HG03565 (cell line): ENCODE results near the gene KLHL35.

ENCODE experiments used
- ATAC-seq: cut with Tn5 transposase; IDR thresholded peaks from one replicate; pipeline ENCODE4 v1.9.1; 2021; ENCODE audit warnings: mild to moderate bottlenecking, moderate library complexity; ENCODE audit not compliant: unreplicated experiment

Gene KLHL35

GRCh38 chr11:75432911-75433321, at the start of gene KLHL35:
TSS of gene KLHL35 (minus strand) at chr11:75433203. CDS start at chr11:75430629, 2,574 bp downstream.
- no peak for ATAC-seq

- no peak for ATAC-seq
These were observed 49.1 kb upstream of the KLHL35 start for GRCh38 chr11:75481922-75482606.

GRCh38 chr11:75481223-75481921, 48.4 kb upstream of the KLHL35 start:
- ATAC-seq = no peak

GRCh38 chr11:75480185-75481175, 47.5 kb upstream of the KLHL35 start:
- no peak for ATAC-seq

- ATAC-seq = no peak
These were observed 46.7 kb upstream of the KLHL35 start for GRCh38 chr11:75479597-75480145.

- no peak for ATAC-seq
These were observed 46.0 kb upstream of the KLHL35 start for GRCh38 chr11:75478783-75479596.

- no peak for ATAC-seq
These were observed 44.6 kb upstream of the KLHL35 start for GRCh38 chr11:75477614-75477935.

- no peak for ATAC-seq
These were observed 44.0 kb upstream of the KLHL35 start for GRCh38 chr11:75476739-75477613.

- ATAC-seq = no peak
These were observed 43.0 kb upstream of the KLHL35 start for GRCh38 chr11:75475767-75476650.

- no peak for ATAC-seq
These were observed 42.1 kb upstream of the KLHL35 start for GRCh38 chr11:75474878-75475766.

- ATAC-seq = no peak
These were observed 41.2 kb upstream of the KLHL35 start for GRCh38 chr11:75474240-75474639.

GRCh38 chr11:75473684-75474083, 40.7 kb upstream of the KLHL35 start:
- no peak for ATAC-seq

GRCh38 chr11:75472081-75472732, 39.2 kb upstream of the KLHL35 start:
- ATAC-seq = no peak

- no peak for ATAC-seq
These were observed 38.4 kb upstream of the KLHL35 start for GRCh38 chr11:75471176-75471973.

- no peak for ATAC-seq
These were observed 37.6 kb upstream of the KLHL35 start for GRCh38 chr11:75470476-75471080.
